Measurements from ENCODE around the gene SRSF9. TPM values are rescaled to one million over a fixed set of nuclear protein-coding genes. Genes with fewer than 3 reads are reported as not detected.

Gene SRSF9
- polyA plus RNA-seq, 1 donor from 2014 or later = 289 TPM

DNA sequence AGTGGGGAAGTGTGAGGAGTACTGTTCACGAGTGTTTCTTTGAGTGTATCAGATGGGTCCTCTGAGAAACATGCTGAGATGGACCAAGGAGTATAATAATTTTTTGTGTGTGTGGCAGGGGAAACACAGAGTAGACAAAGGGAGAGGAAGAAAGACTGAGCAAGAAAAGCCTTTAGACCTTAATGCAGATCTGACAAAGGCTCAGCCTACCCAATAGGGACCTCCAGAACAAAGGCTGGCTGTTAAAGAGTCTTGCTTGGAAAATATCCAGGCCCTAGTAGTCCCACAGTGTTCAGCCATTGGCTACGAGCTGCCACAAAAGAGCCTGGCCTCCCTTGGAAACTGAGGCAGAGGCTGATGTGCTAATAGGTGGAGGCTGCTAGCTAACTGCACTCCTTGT, 45.9 kb upstream of the SRSF9 start:
- no peaks in the 10 kb centered on the region for H4K20me1 ChIP-seq (ENCODE audit: insufficient read depth)
- no peaks in the 10 kb centered on the region for H3F3A ChIP-seq (ENCODE audit: insufficient read depth, low read length, poor library complexity, severe bottlenecking)
- no peaks in the 10 kb centered on the region for H3K9me3 ChIP-seq (ENCODE audit: low read length)
- no peaks in the 10 kb centered on the region for H3K36me3 ChIP-seq (ENCODE audit: insufficient read depth, low read length)
- H3K4me3 ChIP-seq (ENCODE audit: low read length) = no peak overlapping the region
- no peak overlapping the region for H3K4me2 ChIP-seq (ENCODE audit: low read length)
- H2AFZ ChIP-seq (ENCODE audit: low read depth, low read length) = no peak overlapping the region
- H3K9me2 ChIP-seq (ENCODE audit: insufficient read depth, low read length) = no peaks in the 10 kb centered on the region
- no peak overlapping the region for H3K27ac ChIP-seq (ENCODE audit: low read length)
- H3K9ac ChIP-seq (ENCODE audit: low read length) = no peak overlapping the region
- TF ChIP-seq MXI1 (conservative IDR thresholded peaks at IDR 0.05; ENCODE audit: poor library complexity, severe bottlenecking) (no peak), EZH2 (IDR thresholded peaks at IDR 0.05; ENCODE audit: borderline replicate concordance, insufficient read depth, low read length, poor library complexity, severe bottlenecking) (no peak), POLR2AphosphoS5 (IDR thresholded peaks at IDR 0.05) (no peak)
- no peaks in the 10 kb centered on the region for H3K79me2 ChIP-seq (replicated peaks; ENCODE audit: insufficient read depth, low read length)
- no peaks in the 10 kb centered on the region for H3K27me3 ChIP-seq (ENCODE audit: insufficient read depth, low read depth, low read length)

DNA sequence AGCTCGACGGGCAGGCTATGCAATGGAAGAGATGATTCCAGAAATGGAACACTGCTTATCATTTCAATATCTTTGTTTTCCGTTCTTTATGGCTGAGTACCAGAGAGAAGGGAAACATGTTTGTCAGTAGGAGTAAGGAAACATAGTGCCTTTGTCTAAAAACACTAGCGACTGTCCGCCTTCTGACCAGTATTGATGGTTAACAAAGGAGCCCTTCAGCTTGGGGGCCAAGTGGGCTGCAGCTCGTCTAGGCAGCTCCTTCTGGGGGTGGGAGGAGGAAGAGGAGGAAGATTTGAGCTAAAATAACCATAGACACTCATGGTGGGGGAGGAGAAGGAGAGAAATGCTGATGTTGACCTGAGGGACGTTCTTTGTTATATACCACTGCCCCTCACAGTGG, 44.5 kb upstream of the SRSF9 start:
- Histone ChIP-seq H4K20me1 (ENCODE audit: insufficient read depth) (no peaks in the 10 kb centered on the region), H3K27ac (ENCODE audit: low read length) (no peak overlapping the region), H3K36me3 (ENCODE audit: insufficient read depth, low read length) (no peaks in the 10 kb centered on the region)

DNA sequence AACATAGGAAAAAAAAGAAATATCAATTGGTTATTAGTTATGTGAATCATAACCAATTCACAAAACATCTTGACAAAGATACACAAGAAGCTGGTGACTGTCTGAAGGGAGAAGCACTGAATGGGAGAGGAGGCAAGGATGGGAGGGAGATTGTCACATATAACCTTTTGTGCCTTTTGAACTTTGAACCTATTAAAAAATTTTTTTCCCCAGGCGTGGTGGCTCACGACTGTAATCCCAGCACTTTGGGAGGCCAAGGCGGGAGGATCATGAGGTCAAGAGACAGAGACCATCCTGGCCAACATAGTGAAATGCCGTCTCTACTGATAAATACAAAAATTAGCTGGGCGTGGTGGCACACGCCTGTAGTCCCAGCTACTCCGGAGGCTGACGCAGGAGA, 39.0 kb upstream of the SRSF9 start:
- H3K4me3 ChIP-seq (ENCODE audit: low read length) = no peak overlapping the region
- H3K79me2 ChIP-seq (replicated peaks; ENCODE audit: insufficient read depth, low read length) = no peaks in the 10 kb centered on the region
- no peak overlapping the region for H2AFZ ChIP-seq (ENCODE audit: low read depth, low read length)
- no peak overlapping the region for H3K4me2 ChIP-seq (ENCODE audit: low read length)
- no peak overlapping the region for H3K27ac ChIP-seq (ENCODE audit: low read length)
- H3K9me2 ChIP-seq (ENCODE audit: insufficient read depth, low read length) = no peaks in the 10 kb centered on the region
- peaks cover 3% of the 10 kb centered on the region for H3K36me3 ChIP-seq (ENCODE audit: insufficient read depth, low read length)
- H3F3A ChIP-seq (ENCODE audit: insufficient read depth, low read length, poor library complexity, severe bottlenecking) = no peaks in the 10 kb centered on the region
- H3K27me3 ChIP-seq (ENCODE audit: insufficient read depth, low read depth, low read length) = no peaks in the 10 kb centered on the region
- no peaks in the 10 kb centered on the region for H3K9me3 ChIP-seq (ENCODE audit: low read length)
- no peak overlapping the region for H3K9ac ChIP-seq (ENCODE audit: low read length)
- no peak for TF ChIP-seq EZH2 (IDR thresholded peaks at IDR 0.05; ENCODE audit: borderline replicate concordance, insufficient read depth, low read length, poor library complexity, severe bottlenecking)
- no peak for TF ChIP-seq SMC3 (conservative IDR thresholded peaks at IDR 0.05; ENCODE audit: poor library complexity)
- no peak for TF ChIP-seq RAD21 (conservative IDR thresholded peaks at IDR 0.05)
- no peak for TF ChIP-seq TAF1 (IDR thresholded peaks at IDR 0.05; ENCODE audit: low read depth)
- TF ChIP-seq, protein P1, sequence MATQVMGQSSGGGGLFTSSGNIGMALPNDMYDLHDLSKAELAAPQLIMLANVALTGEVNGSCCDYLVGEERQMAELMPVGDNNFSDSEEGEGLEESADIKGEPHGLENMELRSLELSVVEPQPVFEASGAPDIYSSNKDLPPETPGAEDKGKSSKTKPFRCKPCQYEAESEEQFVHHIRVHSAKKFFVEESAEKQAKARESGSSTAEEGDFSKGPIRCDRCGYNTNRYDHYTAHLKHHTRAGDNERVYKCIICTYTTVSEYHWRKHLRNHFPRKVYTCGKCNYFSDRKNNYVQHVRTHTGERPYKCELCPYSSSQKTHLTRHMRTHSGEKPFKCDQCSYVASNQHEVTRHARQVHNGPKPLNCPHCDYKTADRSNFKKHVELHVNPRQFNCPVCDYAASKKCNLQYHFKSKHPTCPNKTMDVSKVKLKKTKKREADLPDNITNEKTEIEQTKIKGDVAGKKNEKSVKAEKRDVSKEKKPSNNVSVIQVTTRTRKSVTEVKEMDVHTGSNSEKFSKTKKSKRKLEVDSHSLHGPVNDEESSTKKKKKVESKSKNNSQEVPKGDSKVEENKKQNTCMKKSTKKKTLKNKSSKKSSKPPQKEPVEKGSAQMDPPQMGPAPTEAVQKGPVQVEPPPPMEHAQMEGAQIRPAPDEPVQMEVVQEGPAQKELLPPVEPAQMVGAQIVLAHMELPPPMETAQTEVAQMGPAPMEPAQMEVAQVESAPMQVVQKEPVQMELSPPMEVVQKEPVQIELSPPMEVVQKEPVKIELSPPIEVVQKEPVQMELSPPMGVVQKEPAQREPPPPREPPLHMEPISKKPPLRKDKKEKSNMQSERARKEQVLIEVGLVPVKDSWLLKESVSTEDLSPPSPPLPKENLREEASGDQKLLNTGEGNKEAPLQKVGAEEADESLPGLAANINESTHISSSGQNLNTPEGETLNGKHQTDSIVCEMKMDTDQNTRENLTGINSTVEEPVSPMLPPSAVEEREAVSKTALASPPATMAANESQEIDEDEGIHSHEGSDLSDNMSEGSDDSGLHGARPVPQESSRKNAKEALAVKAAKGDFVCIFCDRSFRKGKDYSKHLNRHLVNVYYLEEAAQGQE (IDR thresholded peaks at IDR 0.05; ENCODE audit: borderline replicate concordance) = no peak
- no peak for TF ChIP-seq MXI1 (conservative IDR thresholded peaks at IDR 0.05; ENCODE audit: poor library complexity, severe bottlenecking)
- no peak for TF ChIP-seq POLR2AphosphoS5 (IDR thresholded peaks at IDR 0.05)
- TF ChIP-seq, protein P2, sequence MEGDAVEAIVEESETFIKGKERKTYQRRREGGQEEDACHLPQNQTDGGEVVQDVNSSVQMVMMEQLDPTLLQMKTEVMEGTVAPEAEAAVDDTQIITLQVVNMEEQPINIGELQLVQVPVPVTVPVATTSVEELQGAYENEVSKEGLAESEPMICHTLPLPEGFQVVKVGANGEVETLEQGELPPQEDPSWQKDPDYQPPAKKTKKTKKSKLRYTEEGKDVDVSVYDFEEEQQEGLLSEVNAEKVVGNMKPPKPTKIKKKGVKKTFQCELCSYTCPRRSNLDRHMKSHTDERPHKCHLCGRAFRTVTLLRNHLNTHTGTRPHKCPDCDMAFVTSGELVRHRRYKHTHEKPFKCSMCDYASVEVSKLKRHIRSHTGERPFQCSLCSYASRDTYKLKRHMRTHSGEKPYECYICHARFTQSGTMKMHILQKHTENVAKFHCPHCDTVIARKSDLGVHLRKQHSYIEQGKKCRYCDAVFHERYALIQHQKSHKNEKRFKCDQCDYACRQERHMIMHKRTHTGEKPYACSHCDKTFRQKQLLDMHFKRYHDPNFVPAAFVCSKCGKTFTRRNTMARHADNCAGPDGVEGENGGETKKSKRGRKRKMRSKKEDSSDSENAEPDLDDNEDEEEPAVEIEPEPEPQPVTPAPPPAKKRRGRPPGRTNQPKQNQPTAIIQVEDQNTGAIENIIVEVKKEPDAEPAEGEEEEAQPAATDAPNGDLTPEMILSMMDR (IDR thresholded peaks at IDR 0.05; ENCODE audit: poor library complexity, severe bottlenecking) = no peak
- no peak for TF ChIP-seq EP300 (conservative IDR thresholded peaks at IDR 0.05; ENCODE audit: poor library complexity, severe bottlenecking)
- no peaks in the 10 kb centered on the region for H4K20me1 ChIP-seq (ENCODE audit: insufficient read depth)

More for the DNA sequence above, 44.5 kb upstream of the SRSF9 start:
- Histone ChIP-seq H3K9me3 (ENCODE audit: low read length) (no peaks in the 10 kb centered on the region), H3F3A (ENCODE audit: insufficient read depth, low read length, poor library complexity, severe bottlenecking) (no peaks in the 10 kb centered on the region), H2AFZ (ENCODE audit: low read depth, low read length) (no peak overlapping the region), H3K9ac (ENCODE audit: low read length) (no peak overlapping the region), H3K9me2 (ENCODE audit: insufficient read depth, low read length) (no peaks in the 10 kb centered on the region), H3K79me2 (replicated peaks; ENCODE audit: insufficient read depth, low read length) (no peaks in the 10 kb centered on the region), H3K4me3 (ENCODE audit: low read length) (no peak overlapping the region), H3K27me3 (ENCODE audit: insufficient read depth, low read depth, low read length) (no peaks in the 10 kb centered on the region), H3K4me2 (ENCODE audit: low read length) (no peak overlapping the region)
- no peak for TF ChIP-seq SMC3 (conservative IDR thresholded peaks at IDR 0.05; ENCODE audit: poor library complexity)
- TF ChIP-seq EZH2 (IDR thresholded peaks at IDR 0.05; ENCODE audit: borderline replicate concordance, insufficient read depth, low read length, poor library complexity, severe bottlenecking) = no peak
- TF ChIP-seq MXI1 (conservative IDR thresholded peaks at IDR 0.05; ENCODE audit: poor library complexity, severe bottlenecking) = no peak
- no peak for TF ChIP-seq POLR2AphosphoS5 (IDR thresholded peaks at IDR 0.05)
